Esophagus muscularis mucosa (tissue), 4 donors: Measurements from ENCODE around the gene SLC35F4. TPM values are rescaled to one million over a fixed set of nuclear protein-coding genes. Genes with fewer than 3 reads are reported as not detected.
"Not testable (repeated sequence)": the region's sequence is repeated elsewhere in the genome, so short reads cannot be mapped to it uniquely, and the experiment has no call there.

Experiments
- DNase-seq: peaks from one replicate; pipeline ENCODE4 v3.0.0-alpha.2; 2017; ENCODE audit errors: extremely low spot score
- H3K27ac ChIP-seq, 4 donors: fragments of 200-600 bp; sonication (generic); replicated peaks in 1 of 4; 1 replicate in 3 of 4; 2 replicates in 1 of 4; pipeline ENCODE4 v1.5.1; 2016 to 2019; ENCODE audit warnings: mild to moderate bottlenecking in 1 of 4
- H3K27me3 ChIP-seq, 4 donors: fragments of 200-600 bp; sonication (generic); one replicate each; pipeline versions ENCODE4 v1.5.1 to v1.6.0; 2016 to 2019
- H3K36me3 ChIP-seq, 4 donors: fragments of 200-600 bp; sonication (generic); one replicate each; pipeline ENCODE4 v1.5.1; 2016 to 2019
- H3K4me1 ChIP-seq, 4 donors: fragments of 200-600 bp; sonication (generic); one replicate each; pipeline ENCODE4 v1.5.1; 2016 to 2019
- H3K4me3 ChIP-seq, 4 donors: fragments of 200-600 bp; sonication (generic); 1 replicate in 2 of 4; 2 replicates in 2 of 4; pipeline ENCODE4 v1.5.1; 2016 to 2019; ENCODE audit warnings: mild to moderate bottlenecking in 4 of 4, moderate library complexity in 1 of 4
- H3K9me3 ChIP-seq, 4 donors: fragments of 200-600 bp; sonication (generic); 1 replicate in 3 of 4; 2 replicates in 1 of 4; pipeline ENCODE4 v1.5.1; 2016 to 2019
- EP300 ChIP-seq: sonication (generic); formaldehyde crosslinking; IDR thresholded peaks from one replicate; pipeline ENCODE4 v1.6.1; 2017; ENCODE audit warnings: antibody characterized with exemption
- POLR2A ChIP-seq: fragments of 450-650 bp; IDR thresholded peaks from one replicate; pipeline ENCODE4 v1.6.1; 2017; ENCODE audit warnings: antibody characterized with exemption, moderate library complexity, mild to moderate bottlenecking, low read depth
- POLR2AphosphoS5 ChIP-seq, 2 donors: sonication (generic); formaldehyde crosslinking; IDR thresholded peaks; one replicate each; pipeline ENCODE4 v1.6.1; 2017; ENCODE audit warnings: antibody characterized with exemption in 2 of 2
- WGBS: methylation state at CpG from one replicate; pipeline ENCODE4 v1.1.5; 2018; 5-methylcytosine and 5-hydroxymethylcytosine counted together
- intact Hi-C: fragments of 100-400 bp; cut with DNase I; formaldehyde crosslinking; loops from one replicate; pipeline ENCODE4 v1.15.1; 2023
- total RNA-seq, 4 donors: library from RNA; depleted of rRNA; stranded (reverse); fragments of >200 nt; gene quantifications; one replicate each; pipeline versions ENCODE4 v1.1.0 to v1.2.1, GENCODE V29; 2016
- TF ChIP-seq, protein P1 (sequence below), 3 experiments: fragments of 200-600 bp in 2 of 3; fragments of 450-650 bp in 1 of 3; sonication (generic) in 2 of 3; IDR thresholded peaks; one replicate each; pipeline ENCODE4 v1.5.1; 2017 to 2019; ENCODE audit warnings: antibody characterized with exemption in 3 of 3, mild to moderate bottlenecking in 2 of 3, moderate library complexity in 1 of 3

Gene SLC35F4
- total RNA-seq, 4 donors from 2014 or later = 0.42 TPM; not detected in 3

DNA sequence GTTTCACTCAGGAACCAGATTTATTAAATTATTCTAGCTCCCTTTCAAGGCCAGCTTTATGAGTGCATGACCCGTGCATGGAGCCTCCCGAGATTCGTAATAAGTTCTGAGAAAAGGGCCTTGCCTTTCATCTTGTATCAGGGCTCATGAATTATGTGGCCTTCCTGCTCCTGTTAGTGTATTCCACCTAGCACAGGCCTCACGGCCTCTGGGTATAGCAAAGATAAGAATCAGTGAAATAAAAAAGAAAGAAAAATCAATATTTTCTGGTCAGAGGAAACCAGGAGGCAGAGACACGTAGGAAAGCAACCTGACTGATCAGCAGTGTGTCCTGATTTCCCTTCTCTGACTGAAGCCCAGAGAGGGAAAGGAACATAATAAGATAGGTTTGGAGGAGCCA, 111.4 kb downstream of the SLC35F4 start:
- no peak overlapping the region for H3K4me3 ChIP-seq
- no peaks in the 10 kb centered on the region for H3K9me3 ChIP-seq
- 87% methylated on average over 5 of the region's 5 CpGs for WGBS
- H3K27me3 ChIP-seq = no peaks in the 10 kb centered on the region
- H3K27ac ChIP-seq = no peak overlapping the region
- no peaks in the 10 kb centered on the region for H3K4me1 ChIP-seq
- no peaks in the 10 kb centered on the region for H3K36me3 ChIP-seq
- DNase-seq = no peak
- TF ChIP-seq POLR2AphosphoS5 (IDR thresholded peaks at IDR 0.05) = no peak
- TF ChIP-seq EP300 = no peak
- TF ChIP-seq, protein P1, sequence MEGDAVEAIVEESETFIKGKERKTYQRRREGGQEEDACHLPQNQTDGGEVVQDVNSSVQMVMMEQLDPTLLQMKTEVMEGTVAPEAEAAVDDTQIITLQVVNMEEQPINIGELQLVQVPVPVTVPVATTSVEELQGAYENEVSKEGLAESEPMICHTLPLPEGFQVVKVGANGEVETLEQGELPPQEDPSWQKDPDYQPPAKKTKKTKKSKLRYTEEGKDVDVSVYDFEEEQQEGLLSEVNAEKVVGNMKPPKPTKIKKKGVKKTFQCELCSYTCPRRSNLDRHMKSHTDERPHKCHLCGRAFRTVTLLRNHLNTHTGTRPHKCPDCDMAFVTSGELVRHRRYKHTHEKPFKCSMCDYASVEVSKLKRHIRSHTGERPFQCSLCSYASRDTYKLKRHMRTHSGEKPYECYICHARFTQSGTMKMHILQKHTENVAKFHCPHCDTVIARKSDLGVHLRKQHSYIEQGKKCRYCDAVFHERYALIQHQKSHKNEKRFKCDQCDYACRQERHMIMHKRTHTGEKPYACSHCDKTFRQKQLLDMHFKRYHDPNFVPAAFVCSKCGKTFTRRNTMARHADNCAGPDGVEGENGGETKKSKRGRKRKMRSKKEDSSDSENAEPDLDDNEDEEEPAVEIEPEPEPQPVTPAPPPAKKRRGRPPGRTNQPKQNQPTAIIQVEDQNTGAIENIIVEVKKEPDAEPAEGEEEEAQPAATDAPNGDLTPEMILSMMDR (IDR thresholded peaks at IDR 0.05) = no peak
- no peak for TF ChIP-seq POLR2A
- intact Hi-C loops = no loop called here

DNA sequence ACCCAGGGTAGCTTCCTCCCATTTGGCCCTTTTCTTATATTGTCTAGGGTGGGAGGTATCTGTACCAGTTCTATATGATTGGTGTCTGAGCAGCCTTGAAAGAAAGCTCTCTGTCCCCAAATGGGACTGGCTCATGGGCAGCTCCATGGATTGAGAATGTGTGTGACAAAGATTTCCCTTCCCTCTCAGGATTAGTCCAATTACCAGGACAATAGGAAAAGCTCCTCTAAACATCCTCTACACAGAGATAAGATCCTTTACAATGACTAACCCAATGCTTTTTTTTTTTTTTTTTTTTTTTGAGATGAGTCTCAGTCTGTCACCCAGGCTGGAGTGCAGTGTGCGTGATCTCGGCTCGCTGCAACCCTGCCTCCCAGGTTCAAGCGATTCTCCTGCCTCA, 112.1 kb downstream of the SLC35F4 start:
- Histone ChIP-seq H3K27ac (no peak overlapping the region), H3K9me3 (no peaks in the 10 kb centered on the region), H3K4me1 (no peaks in the 10 kb centered on the region), H3K27me3 (no peaks in the 10 kb centered on the region), H3K36me3 (no peaks in the 10 kb centered on the region), H3K4me3 (no peak overlapping the region)
- intact Hi-C loops = no loop called here
- DNase-seq = no peak
- 94% methylated on average over 4 of the region's 4 CpGs for WGBS
- TF ChIP-seq POLR2A (no peak), EP300 (no peak), POLR2AphosphoS5 (IDR thresholded peaks at IDR 0.05) (no peak)
- TF ChIP-seq, protein P1 (IDR thresholded peaks at IDR 0.05) = no peak

DNA sequence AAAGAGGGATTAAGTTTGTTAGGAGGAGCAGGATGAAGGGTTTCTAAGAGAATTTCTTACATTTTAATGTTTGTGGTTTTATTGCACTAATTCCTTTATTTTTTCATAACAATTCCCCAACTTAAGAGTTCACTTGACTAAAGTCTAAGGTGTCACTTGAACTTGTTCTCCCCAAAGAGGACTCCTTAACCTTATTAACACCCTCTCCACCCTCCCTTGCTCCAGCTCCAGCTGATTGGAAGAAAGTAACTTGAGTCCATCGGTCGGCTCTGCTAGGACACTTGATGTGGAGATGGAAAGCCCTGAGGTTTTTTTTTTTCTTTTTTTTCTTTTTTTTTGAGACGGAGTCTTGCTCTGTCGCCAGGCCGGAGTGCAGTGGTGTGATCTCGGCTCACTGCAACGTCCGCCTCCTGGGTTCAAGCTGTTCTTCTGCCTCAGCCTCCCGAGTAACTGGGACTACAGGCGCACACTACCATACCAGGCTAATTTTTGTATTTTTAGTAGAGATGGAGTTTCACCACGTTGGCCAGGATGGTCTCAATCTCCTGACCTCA, 113.7 kb downstream of the SLC35F4 start:
- intact Hi-C loops, H3K27ac ChIP-seq, DNase-seq, H3K36me3 ChIP-seq, H3K4me3 ChIP-seq, H3K27me3 ChIP-seq, H3K9me3 ChIP-seq, H3K4me1 ChIP-seq: not testable (repeated sequence)
- 77% methylated on average over 11 of the region's 11 CpGs for WGBS

DNA sequence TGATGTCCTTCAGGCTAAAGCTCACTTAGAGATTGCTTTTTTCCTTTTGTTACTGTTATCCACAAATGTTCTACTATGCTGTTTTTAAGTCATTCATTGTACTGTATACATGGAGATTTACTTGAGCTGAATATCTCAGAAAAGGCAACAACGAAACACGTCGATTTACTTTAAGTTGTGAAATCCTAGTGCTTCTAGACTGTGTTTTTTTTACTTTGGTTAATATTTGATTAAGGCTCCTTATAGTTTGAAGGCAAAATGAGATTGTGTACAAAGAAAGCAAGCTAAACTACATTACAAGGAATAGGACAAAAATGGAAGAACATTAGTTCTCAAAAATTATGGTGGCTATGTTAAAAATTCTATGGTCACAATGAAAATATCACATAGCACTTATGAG, 114.5 kb downstream of the SLC35F4 start:
- Histone ChIP-seq H3K4me3 (no peak overlapping the region), H3K9me3 (no peaks in the 10 kb centered on the region), H3K27me3 (no peaks in the 10 kb centered on the region), H3K36me3 (no peaks in the 10 kb centered on the region), H3K4me1 (no peaks in the 10 kb centered on the region), H3K27ac (no peak overlapping the region)
- 91% methylated on average over 3 of the region's 3 CpGs for WGBS
- DNase-seq = no peak
- TF ChIP-seq, protein P1 (IDR thresholded peaks at IDR 0.05) = no peak
- TF ChIP-seq EP300 = no peak
- TF ChIP-seq POLR2AphosphoS5 (IDR thresholded peaks at IDR 0.05) = no peak
- no peak for TF ChIP-seq POLR2A
- intact Hi-C loops = no loop called here

DNA sequence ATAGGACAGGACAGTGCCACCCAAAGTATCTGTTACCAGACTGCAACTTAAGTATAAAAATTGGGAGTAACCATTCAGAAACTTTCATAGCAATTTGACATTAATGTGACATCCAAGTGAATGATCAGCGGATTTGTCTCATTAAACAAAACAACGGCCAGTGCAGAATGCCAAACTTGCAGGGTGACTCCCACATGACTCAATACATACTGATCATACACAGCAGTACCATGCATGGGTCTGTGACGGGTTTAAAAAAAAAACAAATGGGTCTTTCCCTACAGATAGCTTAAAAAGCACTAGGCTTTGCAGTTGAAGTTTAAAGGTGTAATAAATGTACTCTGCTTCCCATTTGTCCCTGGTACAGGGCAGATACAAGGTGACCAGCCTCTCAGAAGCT, 116.6 kb downstream of the SLC35F4 start:
- Histone ChIP-seq H3K27ac (no peak overlapping the region), H3K36me3 (no peaks in the 10 kb centered on the region), H3K4me3 (no peak overlapping the region), H3K4me1 (no peaks in the 10 kb centered on the region), H3K27me3 (no peaks in the 10 kb centered on the region), H3K9me3 (no peaks in the 10 kb centered on the region)
- DNase-seq = no peak
- TF ChIP-seq EP300 (no peak), POLR2A (no peak), POLR2AphosphoS5 (IDR thresholded peaks at IDR 0.05) (no peak)
- TF ChIP-seq, protein P1 (IDR thresholded peaks at IDR 0.05) = no peak
- WGBS = 65% methylated on average over 3 of the region's 3 CpGs
- intact Hi-C loops = no loop called here
